H1 (cell line): ENCODE results near the gene EIF2B1.

Experiments used
- EP300 ChIP-seq, 2 experiments: IDR thresholded peaks; 1 replicate in 1 of 2; 2 replicates in 1 of 2; pipeline ENCODE4 v1.6.1; 2011 to 2012; ENCODE audit warnings: low read depth in 2 of 2, low read length in 2 of 2, mild to moderate bottlenecking in 2 of 2, borderline replicate concordance in 1 of 2, inconsistent platforms in 1 of 2, moderate library complexity in 1 of 2
- RXRA ChIP-seq: IDR thresholded peaks from 2 replicates; pipeline ENCODE4 v1.6.1; 2011; ENCODE audit warnings: low read depth, mild to moderate bottlenecking, low read length, moderate library complexity; ENCODE audit not compliant: insufficient read depth

- TF ChIP-seq EP300 (IDR thresholded peaks at IDR 0.05; ENCODE audit: borderline replicate concordance in 1 of 2, low read depth in 2 of 2, low read length in 2 of 2) (no peak), RXRA (no peak)
These were observed 15.9 kb downstream of the EIF2B1 start for GRCh38 chr12:123617580-123617979.
